HepG2 (cell line): ENCODE results near the gene ZNF454. TPM values are rescaled to one million over a fixed set of nuclear protein-coding genes. Genes with fewer than 3 reads are reported as not detected.

ENCODE experiments used
- ATAC-seq: fragments of 200-7000 bp; cut with Tn5 transposase; 3 replicates; pipeline ENCODE4 v1.9.1; 2020; ENCODE audit warnings: mild to moderate bottlenecking, moderate library complexity
- BruUV-seq: library from RNA; stranded (reverse); fragments of 400-500 nt; replicated peaks from 2 replicates; lab custom pipeline; 2021; lab: Mats Ljungman, UMichigan
- CTCF ChIA-PET: fragments of 300-600 bp; formaldehyde crosslinking; extraction: SDS; loops from one replicate; lab custom pipeline; 2021; ENCODE audit warnings: low total read pairs, inconsistent platforms, low intra/inter-chr PET ratio; lab: Yijun Ruan, JAX
- POLR2A ChIA-PET: fragments of 350-600 bp; sonication (Branson Sonifier 250); formaldehyde crosslinking; loops from one replicate; lab custom pipeline; 2020; ENCODE audit warnings: antibody characterized with exemption, inconsistent platforms; lab: Yijun Ruan, JAX
- DNase-seq: peaks from one replicate; pipeline ENCODE4 v3.0.0-alpha.2; 2015; ENCODE audit warnings: low spot score
- FAIRE-seq: peaks from 3 replicates; lab custom pipeline; 2011; peaks lifted over from hg19 to GRCh38; lab: Jason Lieb, UNC
- H2AFZ ChIP-seq: one replicate; pipeline ENCODE4 v1.6.1; 2011; ENCODE audit warnings: low read length, inconsistent platforms
- H3K27ac ChIP-seq: fragments of 300-600 bp; 3 replicates; pipeline ENCODE4 v1.8.0; 2011; ENCODE audit warnings: mixed run types, mild to moderate bottlenecking, mixed read lengths, low read length, inconsistent platforms; ENCODE audit not compliant: insufficient read depth; ENCODE audit errors: extremely low read length
- H3K27me3 ChIP-seq, 2 experiments: fragments of 200-600 bp in 1 of 2; 2 replicates in 1 of 2; 3 replicates in 1 of 2; pipeline versions ENCODE4 v1.6.0 to v1.8.0; 2011; ENCODE audit warnings: low read length in 2 of 2, mild to moderate bottlenecking in 2 of 2, moderate library complexity in 2 of 2, inconsistent platforms in 1 of 2; ENCODE audit not compliant: insufficient read depth in 2 of 2, control insufficient read depth in 1 of 2
- H3K36me3 ChIP-seq, 2 experiments: fragments of 200-600 bp in 1 of 2; replicated peaks in 1 of 2; 2 replicates in 1 of 2; 3 replicates in 1 of 2; pipeline versions ENCODE4 v1.5.1 to v1.8.0; 2011; ENCODE audit warnings: low read length in 2 of 2, inconsistent platforms in 1 of 2; ENCODE audit not compliant: insufficient read depth in 2 of 2, control insufficient read depth in 1 of 2
- H3K4me1 ChIP-seq: 2 replicates; pipeline ENCODE4 v1.5.1; 2012; ENCODE audit warnings: low read length, inconsistent platforms; ENCODE audit not compliant: insufficient read depth
- H3K4me2 ChIP-seq: 2 replicates; pipeline ENCODE4 v1.6.0; 2011; ENCODE audit warnings: low read depth, low read length, inconsistent platforms
- H3K4me3 ChIP-seq, 3 experiments: fragments of 200-600 bp in 1 of 3; sonication (generic), shearing (Covaris generic) in 1 of 3; replicated peaks in 1 of 3; 2 replicates each; pipeline ENCODE4 v1.5.1; 2011 to 2016; ENCODE audit warnings: low read length in 3 of 3, inconsistent platforms in 2 of 3, low read depth in 2 of 3, mild to moderate bottlenecking in 2 of 3, control low read depth in 1 of 3, mixed read lengths in 1 of 3; ENCODE audit not compliant: insufficient read depth in 1 of 3
- H3K79me2 ChIP-seq: one replicate; pipeline ENCODE4 v1.6.1; 2011; ENCODE audit warnings: low read length, inconsistent platforms; ENCODE audit not compliant: insufficient read depth
- H3K9ac ChIP-seq: 2 replicates; pipeline ENCODE4 v1.6.0; 2011; ENCODE audit warnings: mild to moderate bottlenecking, low read depth, low read length, inconsistent platforms; ENCODE audit not compliant: insufficient read depth
- H3K9me3 ChIP-seq: 2 replicates; pipeline ENCODE4 v1.5.1; 2012; ENCODE audit warnings: mild to moderate bottlenecking, low read length
- H4K20me1 ChIP-seq: 2 replicates; pipeline ENCODE4 v1.6.0; 2011; ENCODE audit warnings: inconsistent platforms, mild to moderate bottlenecking, low read length, moderate library complexity; ENCODE audit not compliant: insufficient read depth
- ATAD3A ChIP-seq: sonication (generic); formaldehyde crosslinking; IDR thresholded peaks from 2 replicates; pipeline ENCODE4 v1.4.0; 2020; ENCODE audit warnings: missing genetic modification reagents
- ATM ChIP-seq: fragments of 450-650 bp; IDR thresholded peaks from 2 replicates; pipeline ENCODE4 v1.7.1; 2017; ENCODE audit warnings: mild to moderate bottlenecking, borderline replicate concordance
- CBFB ChIP-seq: sonication (generic); formaldehyde crosslinking; IDR thresholded peaks from 2 replicates; pipeline ENCODE4 v1.4.0; 2020; ENCODE audit warnings: missing genetic modification reagents
- GPBP1L1 ChIP-seq: sonication (generic); formaldehyde crosslinking; IDR thresholded peaks from 2 replicates; pipeline ENCODE4 v1.5.0; 2020; ENCODE audit warnings: mild to moderate bottlenecking, missing genetic modification reagents
- KLF11 ChIP-seq: IDR thresholded peaks from 2 replicates; pipeline ENCODE4 v1.6.1; 2016; ENCODE audit warnings: missing compliant biosample characterization
- NFE2L1 ChIP-seq: sonication (generic); formaldehyde crosslinking; IDR thresholded peaks from 2 replicates; pipeline ENCODE4 v1.4.0; 2020; ENCODE audit warnings: missing genetic modification reagents, mild to moderate bottlenecking, borderline replicate concordance
- NFYC ChIP-seq: IDR thresholded peaks from 2 replicates; pipeline ENCODE4 v1.6.1; 2016; ENCODE audit warnings: missing genetic modification reagents, missing compliant biosample characterization
- PRMT3 ChIP-seq: sonication (generic); formaldehyde crosslinking; IDR thresholded peaks from 2 replicates; pipeline ENCODE4 v1.8.1; 2022; ENCODE audit warnings: low read depth, mild to moderate bottlenecking, moderate library complexity, missing genetic modification reagents, borderline replicate concordance
- TOPORS ChIP-seq: sonication (generic); formaldehyde crosslinking; IDR thresholded peaks from 2 replicates; pipeline ENCODE4 v1.8.0; 2023; ENCODE audit warnings: mild to moderate bottlenecking, missing genetic modification reagents
- YY1 ChIP-seq: IDR thresholded peaks from 2 replicates; pipeline ENCODE4 v1.6.1; 2011; ENCODE audit warnings: low read length, low read depth, moderate library complexity, mild to moderate bottlenecking; ENCODE audit not compliant: insufficient read depth, insufficient replicate concordance
- ZNF407 ChIP-seq: sonication (generic); formaldehyde crosslinking; IDR thresholded peaks from one replicate; pipeline ENCODE4 v1.5.1; 2020; ENCODE audit warnings: mild to moderate bottlenecking, missing genetic modification reagents; ENCODE audit errors: not compliant biosample characterization
- ZNF510 ChIP-seq: sonication (generic); formaldehyde crosslinking; IDR thresholded peaks from 2 replicates; pipeline ENCODE4 v1.4.0; 2020; ENCODE audit warnings: low read depth, mild to moderate bottlenecking, missing genetic modification reagents
- ZNF577 ChIP-seq: sonication (generic); formaldehyde crosslinking; IDR thresholded peaks from 2 replicates; pipeline ENCODE4 v1.4.0; 2020; ENCODE audit warnings: mild to moderate bottlenecking, low read depth, missing genetic modification reagents, borderline replicate concordance
- ZNF720 ChIP-seq: sonication (generic); formaldehyde crosslinking; IDR thresholded peaks from 2 replicates; pipeline ENCODE4 v1.4.0; 2020; ENCODE audit warnings: missing genetic modification reagents
- ZNF782 ChIP-seq: sonication (generic); formaldehyde crosslinking; IDR thresholded peaks from 2 replicates; pipeline ENCODE4 v1.4.0; 2020; ENCODE audit warnings: missing genetic modification reagents, mild to moderate bottlenecking, borderline replicate concordance
- ZNF792 ChIP-seq: IDR thresholded peaks from 2 replicates; pipeline ENCODE4 v1.6.1; 2016
- WGBS: methylation state at CpG from one replicate; pipeline ENCODE4 v1.1.6; 2017; ENCODE audit warnings: low lambda C conversion rate; 5-methylcytosine and 5-hydroxymethylcytosine counted together
- in situ Hi-C: cut with HindIII; loops from 2 replicates; pipeline ENCODE4 v1.10.0; 2017; ENCODE audit warnings: low pct_unique_long_range_greater_than_20kb; ENCODE audit not compliant: extremely low pct_ligation_motif_present
- intact Hi-C: fragments of 100-400 bp; cut with micrococcal nuclease; formaldehyde crosslinking; loops from one replicate; pipeline ENCODE4 v1.10.0; 2022; ENCODE audit not compliant: unreplicated experiment
- polyA plus RNA-seq, 8 experiments: library from polyadenylated mRNA; depleted of rRNA in 3 of 8; stranded (reverse) in 7 of 8; unstranded in 1 of 8; fragments of >200 nt; fragmentation: Illumina TruSeq in 4 of 8; extraction: Trizol in 4 of 8; gene quantifications; 2 replicates each; pipeline versions ENCODE4 v1.2.1 to v1.2.3, GENCODE V29; 2011 to 2016; ENCODE audit warnings: low read depth in 4 of 8, missing spikeins in 1 of 8, mixed read lengths in 1 of 8; ENCODE audit not compliant: insufficient read depth in 1 of 8
- total RNA-seq, 5 experiments: library from RNA; depleted of rRNA; stranded (reverse); fragments of >200 nt; fragmentation: Illumina TruSeq; extraction: Trizol; gene quantifications; 2 replicates each; pipeline ENCODE4 v1.2.3, GENCODE V29; 2016; ENCODE audit warnings: low read depth in 1 of 5

Gene ZNF454
- total and polyA plus RNA-seq, 2 of the 13 experiments (the other 11 are each of a cell fraction or from before 2014, with no cell fraction given), result 0.16 TPM; not detected in 1

GRCh38 chr5:179006564-179006963, 65.6 kb downstream of the ZNF454 start (continued):
- no peak for TF ChIP-seq YY1

GRCh38 chr5:179008667-179009066, 67.7 kb downstream of the ZNF454 start:
- DNase-seq, result no peak
- H3K4me3 ChIP-seq, result no peak overlapping the region
- ChIA-PET CTCF (no interaction called here), POLR2A (no interaction called here)
- H2AFZ ChIP-seq, result no peak overlapping the region
- H3K4me2 ChIP-seq, result no peak overlapping the region
- no peak overlapping the region for H3K9ac ChIP-seq
- WGBS, result 0% methylated on average over 1 of the region's 1 CpG
- H4K20me1 ChIP-seq, result no peaks in the 10 kb centered on the region
- no peaks in the 10 kb centered on the region for H3K4me1 ChIP-seq
- FAIRE-seq, result no peak
- intact Hi-C loops (no loop called here), in situ Hi-C loops (no loop called here)
- BruUV-seq, result no TSS peak
- H3K9me3 ChIP-seq, result peaks cover 59% of the 10 kb centered on the region
- ATAC-seq, result no peak
- no peaks in the 10 kb centered on the region for H3K27me3 ChIP-seq
- H3K79me2 ChIP-seq, result no peaks in the 10 kb centered on the region
- no peak overlapping the region for H3K27ac ChIP-seq
- no peaks in the 10 kb centered on the region for H3K36me3 ChIP-seq
- TF ChIP-seq GPBP1L1 (CRISPR knock-in tag) (no peak), ZNF577 (CRISPR knock-in tag) (no peak), ZNF792 (CRISPR knock-in tag) (no peak), NFYC (CRISPR knock-in tag) (no peak), ATAD3A (CRISPR knock-in tag) (no peak), NFE2L1 (CRISPR knock-in tag) (no peak), ZNF407 (CRISPR knock-in tag) (no peak), ZNF720 (CRISPR knock-in tag) (no peak), ATM (no peak), CBFB (CRISPR knock-in tag) (no peak), ZNF782 (CRISPR knock-in tag) (no peak), KLF11 (CRISPR knock-in tag) (no peak), ZNF510 (CRISPR knock-in tag) (no peak), TOPORS (CRISPR knock-in tag) (no peak), PRMT3 (no peak)
